ENCODE measurements around the gene DAZAP2.

- TF ChIP-seq EP300 (IDR thresholded peaks at IDR 0.05) = no peak
- no peak for TF ChIP-seq CTCF (IDR thresholded peaks at IDR 0.05)
- no peak for TF ChIP-seq POLR2AphosphoS5 (IDR thresholded peaks at IDR 0.05)
- no peak for TF ChIP-seq POLR2A (IDR thresholded peaks at IDR 0.05)
Measured at GRCh38 chr12:51200156-51200555, 38.5 kb upstream of the DAZAP2 start.

Measured in suprapubic skin (tissue), 4 donors.